HUES48 (cell line): ENCODE results near the gene NUDT4B.
"Not testable (repeated sequence)": the region's sequence is repeated elsewhere in the genome, so short reads cannot be mapped to it uniquely, and the experiment has no call there.

Experiments used
- H3K27ac ChIP-seq: one replicate; pipeline ENCODE4 v1.7.0; 2013; ENCODE audit warnings: low read depth, low read length, inconsistent platforms
- H3K27me3 ChIP-seq: 2 replicates; pipeline ENCODE4 v1.6.1; 2013; ENCODE audit warnings: mild to moderate bottlenecking, low read length; ENCODE audit not compliant: control insufficient read depth, insufficient read depth
- H3K36me3 ChIP-seq: 2 replicates; pipeline ENCODE4 v1.6.1; 2013; ENCODE audit warnings: low read length; ENCODE audit not compliant: control insufficient read depth, insufficient read depth
- H3K4me1 ChIP-seq: 2 replicates; pipeline ENCODE4 v1.6.1; 2013; ENCODE audit warnings: mild to moderate bottlenecking, low read length; ENCODE audit not compliant: control insufficient read depth, insufficient read depth
- H3K4me3 ChIP-seq: 2 replicates; pipeline ENCODE4 v1.5.1; 2013; ENCODE audit warnings: mild to moderate bottlenecking, low read depth, low read length
- H3K9ac ChIP-seq: 2 replicates; pipeline ENCODE4 v1.6.1; 2013; ENCODE audit warnings: mild to moderate bottlenecking, low read depth, low read length, moderate library complexity
- H3K9me3 ChIP-seq: 2 replicates; pipeline ENCODE4 v1.6.1; 2013; ENCODE audit warnings: low read length; ENCODE audit not compliant: control insufficient read depth, insufficient read depth

Gene NUDT4B

DNA sequence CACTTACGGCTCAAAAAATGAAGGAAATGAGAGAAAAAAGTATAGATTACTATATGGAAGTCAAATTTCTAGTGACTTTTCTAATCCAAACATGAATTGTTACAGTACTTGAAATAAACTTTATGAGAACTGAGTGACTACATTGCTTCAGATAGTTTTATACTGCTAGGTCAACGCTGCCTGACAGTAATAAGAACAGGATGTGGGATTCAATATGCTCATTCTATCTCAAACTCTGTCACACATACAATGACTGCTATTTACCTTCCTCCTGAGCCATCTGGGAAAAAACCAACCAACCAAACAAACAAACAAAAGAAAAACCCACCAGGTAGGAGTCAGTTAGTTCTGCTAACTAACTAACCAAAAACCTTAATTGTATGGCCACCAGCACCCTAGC, 20.0 kb downstream of the NUDT4B start:
- not testable (repeated sequence) for H3K27ac ChIP-seq, H3K9ac ChIP-seq, H3K36me3 ChIP-seq, H3K4me3 ChIP-seq, H3K27me3 ChIP-seq, H3K4me1 ChIP-seq, H3K9me3 ChIP-seq

DNA sequence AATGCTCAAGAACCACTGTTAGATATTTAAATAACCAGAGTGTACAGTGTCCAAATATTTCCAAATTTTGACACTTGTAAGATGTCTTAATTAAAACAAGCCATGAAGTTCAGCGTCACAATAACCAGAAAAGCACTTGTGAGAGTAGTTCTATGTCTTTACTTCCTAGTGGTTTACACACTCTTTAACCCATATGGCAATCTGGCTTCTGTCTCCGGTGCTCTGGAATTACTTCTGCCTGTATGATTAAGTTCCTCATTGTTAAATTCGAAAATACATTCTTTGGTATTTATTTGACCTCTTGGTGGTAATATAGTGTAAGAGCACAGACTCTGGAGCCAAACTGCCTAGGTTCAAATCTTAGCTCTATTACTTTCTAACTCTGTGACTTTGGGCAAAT, 20.9 kb downstream of the NUDT4B start:
- not testable (repeated sequence) for H3K9ac ChIP-seq, H3K27me3 ChIP-seq, H3K36me3 ChIP-seq, H3K4me3 ChIP-seq, H3K27ac ChIP-seq, H3K9me3 ChIP-seq, H3K4me1 ChIP-seq

DNA sequence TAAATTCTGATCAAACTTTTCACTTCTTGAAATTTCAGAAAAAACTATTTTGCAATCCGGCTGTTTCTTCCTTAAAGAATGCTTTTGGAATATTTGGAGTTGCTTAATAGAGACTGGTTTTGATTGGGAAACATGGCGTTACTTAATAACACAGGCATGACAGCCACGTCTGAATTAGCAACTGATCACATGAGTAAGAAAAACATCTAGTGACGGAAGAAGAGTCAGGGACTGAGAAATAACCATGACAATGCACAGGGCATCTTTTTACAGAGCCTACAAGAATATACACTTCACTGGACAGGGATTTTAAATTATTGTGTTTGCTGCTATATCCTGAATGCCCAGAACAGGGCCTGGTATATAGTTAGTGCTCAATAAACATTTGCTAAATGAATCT, 25.1 kb downstream of the NUDT4B start:
- not testable (repeated sequence) for H3K27me3 ChIP-seq, H3K36me3 ChIP-seq, H3K4me1 ChIP-seq, H3K4me3 ChIP-seq, H3K9me3 ChIP-seq, H3K9ac ChIP-seq, H3K27ac ChIP-seq

GRCh38 chr1:148774102-148774501, 25.5 kb downstream of the NUDT4B start:
- H3K9me3 ChIP-seq, H3K9ac ChIP-seq, H3K4me3 ChIP-seq, H3K27ac ChIP-seq, H3K4me1 ChIP-seq, H3K36me3 ChIP-seq, H3K27me3 ChIP-seq: not testable (repeated sequence)

DNA sequence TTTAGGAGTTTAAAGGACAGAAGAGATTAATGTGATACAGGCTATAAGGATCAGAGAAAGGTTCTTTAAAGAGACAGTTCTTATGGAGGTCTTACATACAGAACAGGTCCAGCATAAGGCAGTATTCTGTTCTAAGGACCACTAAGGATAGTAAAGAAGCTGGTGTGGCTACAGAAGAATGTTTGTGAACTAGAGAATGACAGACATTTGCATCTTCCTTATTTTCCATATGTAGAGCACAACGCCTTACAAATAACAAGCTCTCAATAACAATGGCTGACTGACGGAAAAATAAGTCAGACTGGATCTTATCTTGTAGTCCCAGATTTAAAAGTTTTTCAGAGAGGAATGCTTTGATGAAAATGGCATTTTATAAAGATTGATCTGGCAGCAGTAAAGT, 26.7 kb downstream of the NUDT4B start:
- H3K9me3 ChIP-seq, H3K4me1 ChIP-seq, H3K27me3 ChIP-seq, H3K27ac ChIP-seq, H3K4me3 ChIP-seq, H3K9ac ChIP-seq, H3K36me3 ChIP-seq: not testable (repeated sequence)

DNA sequence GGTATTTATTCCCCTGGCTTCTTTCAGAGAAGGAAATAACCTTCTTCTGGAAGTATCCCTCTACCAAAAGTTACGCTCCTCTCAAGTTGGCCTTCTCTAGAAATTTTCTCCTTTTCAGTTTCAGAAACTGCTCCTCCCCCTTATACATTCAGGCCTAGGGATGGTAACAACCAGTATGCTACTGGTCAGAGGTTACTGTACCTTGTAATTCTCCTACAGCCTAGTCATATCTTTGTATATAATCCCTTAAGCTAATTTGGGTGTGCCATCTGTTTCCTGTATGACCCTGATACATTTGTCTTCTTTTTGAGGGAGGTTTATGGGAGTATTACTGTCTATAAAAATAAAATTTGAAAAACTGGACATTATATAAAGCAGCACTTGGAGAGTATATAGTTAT, 29.1 kb downstream of the NUDT4B start:
- H3K9me3 ChIP-seq, H3K36me3 ChIP-seq, H3K4me1 ChIP-seq, H3K27ac ChIP-seq, H3K27me3 ChIP-seq, H3K9ac ChIP-seq, H3K4me3 ChIP-seq: not testable (repeated sequence)

DNA sequence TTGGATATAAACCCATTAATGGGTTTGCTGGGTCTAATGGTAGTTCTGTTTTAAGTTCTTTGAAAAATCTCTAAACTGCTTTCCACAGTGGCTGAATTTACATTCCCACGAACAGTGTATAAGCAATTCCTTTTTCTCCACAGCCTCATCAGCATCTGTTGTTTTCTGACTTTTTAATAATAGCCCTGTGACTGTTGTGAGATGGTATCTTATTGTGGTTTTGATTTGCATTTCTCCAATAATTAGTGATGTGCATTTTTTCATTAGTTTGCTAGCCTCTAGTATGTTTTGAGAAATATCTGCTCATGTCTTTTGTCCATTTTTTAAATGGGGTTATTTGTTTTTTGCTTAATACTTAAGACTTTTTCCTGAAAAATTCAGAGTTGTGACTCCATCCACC, 31.8 kb downstream of the NUDT4B start:
- H3K27ac ChIP-seq, H3K27me3 ChIP-seq, H3K36me3 ChIP-seq, H3K9ac ChIP-seq, H3K4me1 ChIP-seq, H3K9me3 ChIP-seq, H3K4me3 ChIP-seq: not testable (repeated sequence)

- H3K27ac ChIP-seq, H3K9me3 ChIP-seq, H3K4me3 ChIP-seq, H3K9ac ChIP-seq, H3K27me3 ChIP-seq, H3K36me3 ChIP-seq, H3K4me1 ChIP-seq: not testable (repeated sequence)
Measured at GRCh38 chr1:148791543-148792099, 43.0 kb downstream of the NUDT4B start.

- H3K9me3 ChIP-seq = not testable (repeated sequence)
Measured at GRCh38 chr1:148793762-148794332, 45.3 kb downstream of the NUDT4B start.

More at GRCh38 chr1:148793762-148794332, 45.3 kb downstream of the NUDT4B start:
- H3K4me3 ChIP-seq, H3K27me3 ChIP-seq, H3K27ac ChIP-seq, H3K36me3 ChIP-seq, H3K9ac ChIP-seq, H3K4me1 ChIP-seq: not testable (repeated sequence)
